Activated CD4-positive, CD25-positive, alpha-beta regulatory T cell treated with anti-CD3 and anti-CD28 coated beads, Interleukin-2, amount 50 U/mL, for 24 hours (primary cell): Measurements from ENCODE around the gene PSMA6.
"Not testable (repeated sequence)": the region's sequence is repeated elsewhere in the genome, so short reads cannot be mapped to it uniquely, and the experiment has no call there.

ENCODE experiments used
- ATAC-seq, 2 donors: fragments of 150-1000 bp; cut with Tn5 transposase; one replicate each; pipeline ENCODE4 v1.10.0; 2021; ENCODE audit warnings: mild to moderate bottlenecking in 1 of 2, moderate library complexity in 1 of 2

PSMA6 gene

DNA sequence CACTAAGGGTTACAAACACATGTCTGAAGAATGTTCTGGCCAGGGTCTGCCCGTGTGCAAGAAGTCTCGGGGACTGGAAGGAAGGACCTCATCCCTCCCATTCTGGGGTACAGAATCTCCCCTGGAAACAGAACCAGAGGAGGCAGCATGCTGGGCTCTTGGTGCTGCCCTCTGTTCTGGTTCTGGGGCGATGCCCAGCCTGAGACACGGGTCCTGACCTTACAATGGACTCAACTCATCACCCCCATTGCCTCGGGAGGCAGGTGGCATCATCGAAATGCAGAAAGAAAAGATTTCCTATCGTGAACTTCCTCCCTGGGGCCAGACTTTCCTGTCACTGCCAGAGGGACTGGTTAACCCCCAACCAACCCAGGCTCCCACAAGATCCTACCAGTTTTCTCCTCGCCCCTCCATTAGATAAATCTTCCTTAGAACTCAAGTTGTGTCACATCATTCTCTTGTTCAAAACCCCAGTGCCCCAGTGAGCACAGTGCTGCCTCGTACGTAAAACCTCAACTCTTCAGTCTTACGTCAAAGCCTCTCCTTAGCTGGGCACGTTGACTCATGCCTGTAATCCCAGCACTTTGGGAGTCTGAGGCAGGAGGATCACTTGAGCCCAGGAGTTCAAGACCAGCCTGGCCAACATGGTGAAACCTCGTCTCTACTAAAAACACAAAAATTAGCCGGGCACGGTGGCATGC, 52.1 kb downstream of the PSMA6 start:
- ATAC-seq = no peak

DNA sequence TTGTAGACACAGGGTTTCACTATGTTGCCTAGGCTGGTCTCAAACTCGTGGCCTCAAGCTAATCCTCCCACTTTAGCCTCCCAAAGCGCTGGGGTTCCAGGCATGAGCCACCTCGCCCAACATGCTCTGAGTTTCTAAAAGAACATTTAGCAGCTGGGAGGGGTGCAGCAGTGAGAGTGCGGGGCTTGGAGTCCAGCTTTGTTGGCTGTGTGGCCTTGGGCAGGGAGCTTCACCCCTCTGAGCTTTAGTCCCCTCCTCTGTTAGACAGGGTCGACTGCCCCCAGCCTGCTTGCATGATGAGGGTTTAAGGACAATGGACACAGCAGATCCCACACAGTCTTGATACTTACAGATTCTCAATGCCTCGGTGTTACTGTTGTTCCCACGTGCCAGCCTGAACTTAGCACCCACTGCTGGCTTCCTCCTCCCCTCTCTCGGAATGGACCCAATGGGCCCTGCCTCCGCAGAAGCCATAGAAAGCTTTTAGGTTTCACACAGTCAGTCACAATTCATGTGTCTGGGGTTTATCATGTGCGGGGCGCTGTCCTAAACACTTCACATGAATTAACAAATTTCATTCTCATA, 54.6 kb downstream of the PSMA6 start:
- no peak for ATAC-seq

DNA sequence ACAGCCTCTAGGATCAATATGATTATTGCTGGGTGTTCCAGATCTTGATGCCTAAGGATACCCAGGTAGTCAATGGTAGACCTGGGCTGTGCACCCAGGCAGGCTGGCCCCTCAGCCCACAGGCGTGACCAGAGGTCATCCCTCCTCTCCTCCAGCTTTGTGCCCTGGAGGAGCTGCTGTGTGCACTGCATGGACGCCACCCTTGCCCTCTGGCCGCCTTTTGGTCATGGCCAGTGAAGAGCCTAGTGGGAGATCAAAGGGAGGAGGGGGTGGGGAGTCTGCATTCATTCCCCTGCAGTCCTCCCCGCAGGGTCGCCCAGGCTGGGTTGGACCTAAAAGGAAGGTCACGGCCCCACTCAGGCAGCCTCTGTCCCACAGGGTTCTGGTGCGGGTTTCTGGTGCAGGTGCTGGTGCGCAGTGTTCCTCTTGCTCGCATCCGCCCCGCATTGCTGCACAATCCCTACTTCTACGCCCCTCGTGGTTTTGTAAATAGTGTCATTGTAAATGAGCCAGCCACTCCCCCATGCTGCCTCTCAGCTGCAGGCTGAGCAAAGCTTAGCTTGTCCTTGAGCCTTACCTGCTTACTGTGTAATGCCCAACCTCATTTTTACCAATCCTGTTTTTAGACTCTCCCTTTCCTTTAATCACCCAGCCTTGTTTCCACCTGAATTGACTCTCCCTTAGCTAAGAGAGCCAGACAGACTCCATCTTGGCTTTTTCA, 55.3 kb downstream of the PSMA6 start:
- no peak for ATAC-seq

DNA sequence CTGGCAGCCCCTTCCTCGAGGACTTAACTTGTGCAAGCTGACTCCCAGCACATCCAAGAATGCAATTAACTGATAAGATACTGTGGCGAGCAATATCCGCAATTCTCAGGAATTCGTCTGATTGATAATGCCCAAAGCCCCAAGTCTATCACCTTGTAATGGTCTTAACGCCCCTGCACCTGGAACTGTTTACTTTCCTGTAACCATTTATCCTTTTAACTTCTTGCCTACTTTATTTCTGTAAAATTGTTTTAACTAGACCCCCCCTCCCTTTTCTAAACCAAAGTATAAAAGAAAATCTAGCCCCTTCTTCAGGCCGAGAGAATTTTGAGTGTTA, 55.8 kb downstream of the PSMA6 start:
- not testable (repeated sequence) for ATAC-seq

DNA sequence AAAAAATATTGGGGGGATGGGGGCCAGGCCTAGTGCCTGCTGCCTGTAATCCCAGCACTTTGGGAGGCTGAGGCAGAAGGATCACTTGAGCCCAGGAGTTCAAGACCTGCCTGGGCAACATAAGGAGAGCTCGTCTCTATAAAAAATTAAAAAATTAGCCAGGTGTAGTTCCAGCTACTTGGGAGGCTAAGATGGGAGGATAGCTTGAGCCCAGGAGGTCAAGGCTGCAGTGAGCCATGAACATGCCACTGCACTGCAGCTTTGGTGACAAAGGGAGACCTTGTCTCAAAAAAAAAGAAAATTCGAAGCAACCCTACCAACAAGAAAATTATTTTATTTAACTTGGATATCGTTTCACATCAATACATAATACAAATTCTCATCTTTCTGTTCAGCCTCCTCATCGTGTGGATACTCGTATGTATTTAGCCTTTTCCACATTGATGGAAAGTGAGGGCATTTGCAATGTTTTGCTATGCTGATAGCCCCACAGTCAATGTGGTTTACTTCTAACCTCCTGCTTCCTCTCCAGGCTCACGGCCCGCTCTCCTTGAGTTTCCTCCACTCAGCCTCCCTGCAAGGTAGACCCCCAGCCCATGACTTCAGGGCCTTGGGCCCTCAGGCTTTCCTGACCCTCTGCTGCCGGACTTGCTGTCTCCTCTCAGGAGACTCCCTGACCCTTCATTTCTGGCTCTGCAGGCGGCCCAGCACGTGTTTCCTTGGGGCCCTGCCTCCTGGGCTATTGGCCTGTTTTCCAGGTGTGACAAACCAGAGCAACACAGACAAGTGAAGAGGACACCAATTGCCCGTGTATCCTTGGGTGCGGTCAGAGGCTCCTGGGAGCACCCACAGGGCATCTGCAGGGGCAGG, 57.5 kb downstream of the PSMA6 start:
- ATAC-seq = no peak

DNA sequence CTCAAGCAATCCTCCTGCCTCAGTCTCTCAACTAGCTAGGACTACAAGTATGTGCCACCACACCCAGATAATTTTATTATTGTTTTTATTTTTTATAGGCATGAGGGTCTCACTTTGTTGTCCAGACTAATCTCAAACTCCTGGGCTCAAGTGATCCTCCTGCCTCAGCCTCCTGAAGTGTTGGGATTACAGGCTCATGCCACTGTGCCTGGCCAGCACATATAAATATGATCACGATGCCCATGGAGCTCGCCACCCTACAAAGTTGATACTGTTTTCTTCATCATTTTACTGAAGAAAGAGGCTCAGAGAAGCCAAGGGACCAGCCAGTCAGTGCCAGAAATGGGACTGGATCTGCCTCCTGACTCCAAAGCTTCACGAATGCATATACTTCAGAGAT, 59.3 kb downstream of the PSMA6 start:
- ATAC-seq = no peak

DNA sequence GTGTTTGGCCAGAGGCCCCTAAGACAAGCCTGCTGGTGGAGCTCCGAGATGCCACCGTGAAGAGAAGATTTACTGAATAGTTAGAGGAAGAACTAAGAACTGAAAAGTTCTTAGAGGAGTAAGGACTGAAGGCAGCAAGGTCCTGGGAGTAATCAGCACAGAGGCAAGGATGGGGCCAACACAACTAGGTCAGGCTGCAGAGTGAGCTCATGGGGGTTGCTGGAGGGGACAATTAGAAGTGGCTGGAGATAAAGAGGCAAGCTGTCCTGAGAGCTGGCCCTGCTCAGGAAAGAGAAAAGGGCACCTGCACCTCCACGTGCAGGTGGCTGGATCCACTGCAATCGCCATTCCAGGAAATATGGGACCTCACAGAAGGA, 59.7 kb downstream of the PSMA6 start:
- ATAC-seq = no peak

DNA sequence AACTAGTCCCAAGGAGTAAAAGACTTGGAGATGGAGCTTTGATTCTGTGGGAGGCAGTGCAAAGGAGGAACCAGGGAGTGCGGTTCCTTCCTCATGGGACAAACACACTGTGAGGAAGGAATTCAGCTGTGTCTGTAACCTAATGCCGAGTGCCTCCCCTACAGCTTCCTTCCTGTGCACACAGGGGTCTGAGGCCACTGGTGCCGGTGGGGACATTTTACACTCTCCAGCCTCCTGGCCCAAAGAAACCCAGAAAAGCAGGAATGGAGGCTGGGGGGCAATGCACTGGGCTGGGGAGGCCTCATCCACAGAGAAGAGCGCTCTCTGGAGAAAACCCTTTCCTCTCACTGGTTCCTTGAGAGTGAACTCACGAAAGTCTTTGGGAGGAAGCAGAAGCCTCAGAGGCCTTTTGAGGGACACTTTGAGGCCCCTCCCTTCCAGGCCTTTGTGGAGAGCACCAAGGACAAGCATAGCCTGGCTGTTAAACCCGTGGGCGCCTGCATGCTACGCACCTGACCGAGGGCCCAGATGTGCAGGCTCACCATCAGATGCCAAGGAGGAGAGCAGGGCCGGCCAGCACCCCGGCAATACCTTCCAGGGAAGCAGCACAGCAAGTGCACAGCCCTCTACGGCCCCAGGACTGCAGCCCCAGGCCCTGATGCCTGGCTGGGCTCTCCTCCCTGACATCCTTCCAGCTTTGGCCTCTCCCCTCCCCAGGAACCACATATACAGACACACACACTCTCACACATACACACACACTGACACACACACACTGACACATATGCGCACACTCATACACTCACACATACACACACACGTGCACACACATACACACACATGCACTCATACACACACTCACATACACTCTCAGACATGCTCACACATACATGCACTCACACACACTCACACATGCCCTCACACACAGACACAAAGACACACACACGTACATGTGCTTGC, 60.4 kb downstream of the PSMA6 start:
- no peak for ATAC-seq

DNA sequence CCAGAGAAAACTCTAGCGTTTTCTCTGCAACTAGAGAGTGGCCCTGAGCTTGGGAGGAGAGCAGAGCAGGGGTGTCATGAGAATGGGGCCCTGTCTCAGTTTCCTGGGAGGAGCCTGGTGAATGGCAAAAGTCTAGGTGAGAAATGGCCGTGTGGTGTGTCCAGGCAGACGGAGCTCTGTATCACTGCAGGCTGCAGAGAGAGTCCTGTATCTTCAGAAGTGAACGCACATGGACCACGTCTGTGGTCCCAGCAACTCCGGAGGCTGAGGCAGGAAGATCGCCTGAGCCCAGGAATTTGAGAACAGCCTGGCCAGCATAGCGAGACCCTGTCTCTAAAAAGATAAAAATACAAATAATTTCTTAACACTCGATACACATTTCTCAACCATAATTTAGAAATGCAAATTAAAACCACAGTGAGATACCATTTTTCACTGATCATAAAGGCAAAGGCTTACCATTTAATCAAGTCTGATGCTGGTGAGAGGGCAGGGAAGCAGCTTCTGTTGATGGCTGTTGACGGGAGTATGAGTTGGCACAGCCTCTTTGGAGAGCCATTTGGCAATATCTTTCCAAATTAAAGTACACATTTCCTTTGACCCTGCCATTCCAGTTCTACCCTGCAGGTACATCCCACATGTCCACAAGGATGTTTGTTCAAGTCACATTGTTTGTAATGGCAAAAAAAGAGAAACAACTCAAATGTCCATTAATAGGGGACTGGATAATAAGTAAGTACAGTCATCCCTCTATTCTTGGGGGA, 61.4 kb downstream of the PSMA6 start:
- ATAC-seq = no peak

DNA sequence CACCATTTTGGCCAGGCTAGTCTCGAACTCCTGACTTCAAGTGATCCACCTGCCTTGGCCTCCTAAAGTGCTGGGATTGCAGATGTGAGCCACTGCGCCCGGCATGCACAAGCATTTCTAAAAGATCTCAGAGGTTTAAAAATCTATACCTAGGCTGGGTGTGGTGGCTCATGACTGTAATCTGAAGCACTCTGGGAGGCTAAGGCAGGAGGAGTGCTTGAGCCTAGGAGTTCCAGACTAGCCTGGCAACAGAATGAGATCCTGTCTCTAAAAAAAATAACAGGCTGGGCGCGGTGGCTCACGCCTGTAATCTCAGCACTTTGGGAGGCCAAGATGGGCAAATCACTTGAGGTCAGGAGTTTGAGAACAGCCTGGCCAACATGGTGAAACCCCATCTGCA, 63.1 kb downstream of the PSMA6 start:
- ATAC-seq = not testable (repeated sequence)

DNA sequence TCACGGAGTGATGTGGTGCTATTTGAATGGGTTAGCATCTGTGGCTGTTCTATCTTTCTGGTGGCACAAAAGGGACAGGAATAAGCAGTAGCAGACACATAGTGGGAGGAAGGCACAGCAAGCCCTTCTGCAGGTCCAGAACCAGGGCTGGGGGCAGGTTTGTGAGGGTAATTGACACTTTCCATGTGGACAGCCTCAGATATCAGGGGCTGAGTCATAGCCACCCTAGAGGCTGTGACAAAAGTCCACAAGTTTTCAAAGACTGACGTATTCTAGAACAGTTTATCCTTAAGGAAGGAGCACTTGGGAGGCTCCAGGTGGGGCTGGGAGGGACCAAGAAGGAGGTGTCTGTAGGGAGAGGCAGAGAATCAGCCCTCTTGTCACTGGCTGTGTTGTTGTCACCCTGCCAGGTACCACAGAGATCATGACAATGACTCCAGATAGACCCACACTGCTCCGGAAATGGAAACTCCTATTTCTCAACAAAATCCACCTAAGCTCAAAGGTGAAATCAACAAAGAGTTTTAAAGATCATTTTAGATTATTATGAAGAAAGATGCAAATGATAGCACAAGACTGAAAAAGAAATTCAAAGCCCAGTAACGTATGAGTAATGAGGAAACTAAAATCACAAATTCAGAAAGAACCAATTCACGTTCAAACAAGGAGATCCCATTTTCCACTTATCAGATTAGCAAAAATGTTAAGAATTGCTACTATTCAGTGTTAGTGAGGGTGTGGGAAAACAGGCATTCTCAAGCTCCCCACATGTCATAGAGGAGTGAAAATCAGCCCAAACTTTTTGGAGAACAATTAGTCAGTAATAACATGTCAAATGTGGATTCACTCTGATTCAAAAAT, 64.0 kb downstream of the PSMA6 start:
- ATAC-seq = peak; percentile 87 to 88

DNA sequence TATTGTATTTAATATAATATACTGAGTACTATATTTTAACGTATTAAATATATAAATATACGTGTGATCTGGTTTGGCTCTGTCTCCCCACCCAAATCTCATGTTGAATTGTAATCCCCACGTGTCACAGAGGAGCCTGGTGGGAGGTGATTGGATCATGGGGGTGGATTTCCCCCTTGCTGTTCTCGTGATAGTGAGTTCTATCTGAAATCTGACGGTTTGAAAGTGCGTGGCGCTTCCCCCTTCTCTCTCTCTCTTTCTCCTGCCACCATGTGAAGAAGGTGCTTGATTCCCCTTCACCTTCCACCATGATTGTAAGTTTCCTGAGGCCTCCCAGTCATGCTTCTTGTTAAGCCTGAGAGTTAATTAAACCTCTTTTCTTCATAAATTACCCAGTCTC, 67.5 kb downstream of the PSMA6 start:
- not testable (repeated sequence) for ATAC-seq

DNA sequence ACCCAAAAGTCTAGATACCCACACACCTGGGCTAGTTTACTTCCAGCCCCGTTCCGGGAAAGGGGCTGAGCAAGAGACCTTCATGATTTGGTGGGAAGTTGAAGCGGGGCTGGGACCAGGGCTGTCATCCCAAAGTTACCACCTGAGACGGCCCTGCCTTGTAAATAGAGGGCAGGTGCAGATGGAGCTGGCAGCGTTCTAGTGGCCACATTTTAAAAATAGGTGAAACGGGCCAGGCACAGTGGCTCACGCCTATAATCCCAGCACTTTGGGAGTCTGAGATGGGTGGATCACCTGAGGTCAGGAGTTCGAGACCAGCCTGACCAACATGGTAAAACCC, 68.9 kb downstream of the PSMA6 start:
- ATAC-seq = no peak

DNA sequence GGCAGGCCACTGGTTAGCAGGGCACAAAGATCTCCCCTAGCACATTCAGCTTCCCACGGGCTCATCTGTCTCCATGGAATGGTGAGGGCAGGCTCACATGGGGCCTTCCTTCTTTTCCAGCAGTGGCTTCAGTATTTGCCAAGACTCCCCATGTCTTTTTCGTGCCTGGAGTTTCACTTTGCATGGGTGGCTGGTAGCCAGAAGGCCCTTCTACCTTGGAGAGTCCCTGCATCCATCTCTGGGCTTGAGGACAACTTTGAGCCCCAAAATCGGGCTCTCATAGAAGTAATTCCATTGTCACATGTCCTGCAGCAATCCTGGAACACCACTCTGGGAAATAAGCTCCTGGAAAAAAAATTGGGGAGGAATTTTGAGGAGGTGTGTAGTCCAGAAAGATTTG, 70.3 kb downstream of the PSMA6 start:
- no peak for ATAC-seq

DNA sequence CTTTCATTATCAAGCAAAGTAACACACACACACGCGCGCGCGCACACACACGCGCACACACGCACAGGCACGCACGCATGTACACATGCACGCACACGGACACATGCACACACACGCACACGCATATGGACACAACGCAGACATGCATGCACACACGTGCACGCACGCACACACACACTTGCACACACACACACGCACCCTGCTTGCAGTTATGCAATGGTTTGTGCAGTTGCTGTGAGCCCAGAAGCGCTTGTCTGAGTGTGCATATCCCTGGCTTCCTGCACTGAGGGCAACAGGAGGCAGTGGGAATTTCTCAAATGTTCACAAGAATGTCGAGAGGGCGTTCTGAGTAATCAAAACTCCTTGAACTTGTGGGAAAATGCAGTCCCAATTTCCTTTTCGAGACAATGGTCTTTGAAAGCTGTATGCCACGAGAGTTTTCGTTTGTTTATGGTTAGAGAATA, 70.8 kb downstream of the PSMA6 start:
- no peak for ATAC-seq

DNA sequence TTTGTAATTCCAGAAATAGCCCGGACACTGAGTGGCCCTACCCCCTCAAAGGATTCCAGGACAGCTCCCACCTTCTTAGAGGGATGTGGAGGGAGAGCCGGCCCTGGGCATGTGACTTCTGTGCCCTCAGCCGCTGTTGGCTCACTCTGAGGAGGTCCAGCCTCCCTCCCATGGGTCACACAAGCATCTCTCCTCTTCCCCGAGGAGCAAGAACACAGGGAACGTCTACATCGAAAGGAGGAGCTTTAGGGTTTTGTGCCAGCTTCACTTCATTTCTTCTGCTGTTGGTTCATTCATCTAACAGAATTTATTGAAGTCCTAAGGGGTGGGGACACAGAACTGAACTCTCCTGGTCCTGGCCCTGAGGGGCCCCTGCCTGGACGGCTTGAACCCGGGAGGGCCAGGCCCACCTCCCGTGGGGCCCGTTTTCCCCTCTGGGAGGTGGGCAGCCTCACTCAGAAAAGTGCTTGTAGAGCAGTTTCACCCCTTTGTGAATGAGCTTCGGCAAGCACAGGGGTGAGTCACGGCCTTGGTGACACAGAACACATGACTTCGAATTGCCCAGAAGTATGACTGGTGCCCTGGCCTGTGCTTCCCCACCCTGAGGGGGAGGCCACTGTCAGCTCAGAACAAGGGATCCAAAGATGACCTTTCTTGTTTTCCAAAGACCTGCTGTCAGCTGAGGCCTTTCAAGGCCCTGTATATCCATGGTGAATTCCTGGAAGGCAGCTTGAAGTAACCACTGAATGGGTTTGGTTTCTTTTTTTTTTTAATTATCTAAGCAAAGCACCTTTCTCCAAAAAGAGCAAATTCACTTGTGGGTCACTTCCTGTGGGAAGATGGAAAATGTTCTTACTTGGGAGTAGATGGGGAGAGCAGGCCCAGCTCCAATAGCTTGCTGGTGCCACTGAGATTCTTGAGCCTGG, 73.2 kb downstream of the PSMA6 start:
- ATAC-seq = peak; percentile 99

DNA sequence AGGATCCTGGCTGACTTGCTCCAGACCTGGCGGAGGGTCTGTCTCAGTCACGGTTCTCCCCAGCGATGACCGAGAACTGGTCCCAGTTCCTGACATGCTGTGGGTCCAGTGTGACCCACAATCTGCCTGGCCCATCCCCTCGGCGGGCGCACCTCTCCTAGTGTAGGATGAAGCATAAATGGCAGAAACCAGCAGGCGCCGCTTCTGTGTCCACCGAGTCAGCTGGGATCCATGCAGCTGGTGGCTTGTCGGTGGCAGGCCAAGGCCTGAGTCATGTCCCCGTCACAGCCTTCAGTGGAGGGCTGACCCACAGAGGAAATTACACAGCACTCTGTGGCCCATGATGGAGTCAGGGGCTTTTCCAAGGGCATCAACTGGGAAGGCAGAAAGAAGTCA, 73.9 kb downstream of the PSMA6 start:
- ATAC-seq = peak; percentile 46 to 47

DNA sequence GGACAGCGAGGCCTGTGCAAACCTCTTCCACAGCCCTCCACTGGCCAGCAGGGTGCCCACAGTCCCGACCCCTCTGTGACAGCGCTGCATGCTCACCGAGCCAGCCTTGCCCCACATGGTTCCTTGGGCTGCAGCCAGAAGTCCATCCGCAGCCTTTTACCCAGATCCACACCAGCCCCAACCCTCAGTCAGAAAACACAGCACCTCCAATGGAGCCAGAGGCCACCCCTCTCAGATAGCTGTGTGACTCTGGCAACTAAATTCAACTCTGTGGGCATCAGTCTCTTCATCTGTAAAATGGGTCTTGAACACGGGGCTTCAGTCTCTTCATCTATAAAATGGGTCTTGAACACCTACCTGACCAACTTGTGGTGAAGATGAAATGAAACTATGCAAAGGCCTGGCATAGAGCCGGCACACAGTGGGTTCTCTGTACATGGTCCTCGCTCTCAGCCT, 74.4 kb downstream of the PSMA6 start:
- no peak for ATAC-seq

DNA sequence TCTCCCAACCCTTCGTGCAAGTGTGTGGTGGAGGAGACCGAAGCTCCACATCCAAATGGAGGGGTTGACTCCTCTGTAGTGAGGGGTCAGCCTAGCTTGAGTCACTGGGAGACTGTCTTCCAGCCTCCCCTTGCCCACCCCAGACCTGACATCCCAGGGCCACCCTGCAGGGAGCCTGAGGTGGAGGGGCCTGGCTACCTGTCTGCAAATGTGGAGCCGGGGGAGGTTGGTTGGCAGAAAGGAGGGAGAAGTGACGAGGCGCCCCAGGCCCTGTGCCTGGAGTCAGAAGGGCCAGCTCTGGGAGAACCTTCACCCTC, 74.8 kb downstream of the PSMA6 start:
- no peak for ATAC-seq
